Measurements from ENCODE around the gene SPTB.

DNA sequence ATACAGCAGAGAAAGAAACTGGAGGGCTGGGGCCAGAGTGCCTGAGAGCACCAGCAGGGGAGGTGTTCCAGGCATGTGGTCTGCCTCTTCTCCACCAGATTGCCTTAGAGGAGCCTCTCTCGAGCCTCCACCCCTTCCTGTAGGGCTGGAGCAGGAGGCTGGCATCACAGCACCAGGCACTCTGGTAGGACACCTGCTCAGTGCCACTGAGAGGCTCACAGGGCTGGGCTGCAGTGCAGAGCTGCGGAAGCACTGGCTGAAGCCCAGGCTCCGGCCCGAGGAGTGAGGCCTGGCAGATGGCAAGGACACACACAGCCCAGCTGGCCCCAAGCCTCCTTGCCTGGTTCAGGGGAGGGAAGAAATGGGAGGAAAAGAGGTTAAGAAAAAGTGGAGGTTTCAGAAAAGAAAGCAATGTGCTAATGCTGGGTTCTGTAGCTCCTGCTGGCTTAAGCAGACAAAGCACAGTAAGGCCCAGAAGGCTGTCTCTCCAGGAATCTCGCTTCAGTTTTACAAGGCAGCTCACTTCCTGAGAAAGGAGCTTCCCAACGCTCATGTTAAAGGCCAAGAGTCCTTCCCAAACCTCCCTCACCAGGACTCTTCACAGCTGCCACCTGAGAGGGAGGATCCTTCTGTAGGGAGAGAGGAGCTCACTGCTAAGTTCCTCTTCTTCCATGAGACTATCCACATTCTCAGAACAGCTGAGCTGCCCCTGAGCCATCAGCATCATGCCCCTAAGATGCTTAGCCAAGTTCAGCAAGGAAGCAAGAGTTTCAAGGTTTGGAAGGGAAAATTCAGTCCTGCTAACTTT is 23.8 kb downstream of the SPTB start:
- TF ChIP-seq, protein P1, sequence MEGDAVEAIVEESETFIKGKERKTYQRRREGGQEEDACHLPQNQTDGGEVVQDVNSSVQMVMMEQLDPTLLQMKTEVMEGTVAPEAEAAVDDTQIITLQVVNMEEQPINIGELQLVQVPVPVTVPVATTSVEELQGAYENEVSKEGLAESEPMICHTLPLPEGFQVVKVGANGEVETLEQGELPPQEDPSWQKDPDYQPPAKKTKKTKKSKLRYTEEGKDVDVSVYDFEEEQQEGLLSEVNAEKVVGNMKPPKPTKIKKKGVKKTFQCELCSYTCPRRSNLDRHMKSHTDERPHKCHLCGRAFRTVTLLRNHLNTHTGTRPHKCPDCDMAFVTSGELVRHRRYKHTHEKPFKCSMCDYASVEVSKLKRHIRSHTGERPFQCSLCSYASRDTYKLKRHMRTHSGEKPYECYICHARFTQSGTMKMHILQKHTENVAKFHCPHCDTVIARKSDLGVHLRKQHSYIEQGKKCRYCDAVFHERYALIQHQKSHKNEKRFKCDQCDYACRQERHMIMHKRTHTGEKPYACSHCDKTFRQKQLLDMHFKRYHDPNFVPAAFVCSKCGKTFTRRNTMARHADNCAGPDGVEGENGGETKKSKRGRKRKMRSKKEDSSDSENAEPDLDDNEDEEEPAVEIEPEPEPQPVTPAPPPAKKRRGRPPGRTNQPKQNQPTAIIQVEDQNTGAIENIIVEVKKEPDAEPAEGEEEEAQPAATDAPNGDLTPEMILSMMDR (IDR thresholded peaks at IDR 0.05), result no peak
- TF ChIP-seq EP300 (IDR thresholded peaks at IDR 0.05) (no peak), POLR2AphosphoS5 (IDR thresholded peaks at IDR 0.05) (no peak), POLR2A (IDR thresholded peaks at IDR 0.05) (no peak)

All from sigmoid colon (tissue), 4 donors.